Activated T-helper 1 cell treated with Interleukin-2 at 50 U/mL for 16 hours (primary cell): ENCODE results near the gene ARID1B.

Experiments
- DNase-seq: peaks from one replicate; pipeline ENCODE4 v3.0.0-alpha.2; 2020; ENCODE audit warnings: low read depth

The ARID1B gene

GRCh38 chr6:156791320-156791850 lies 14.2 kb downstream of the ARID1B start:
- DNase-seq, result no peak

GRCh38 chr6:156793200-156793599 lies 16.0 kb downstream of the ARID1B start:
- no peak for DNase-seq

- no peak for DNase-seq
Observed at GRCh38 chr6:156794546-156795354, 17.6 kb downstream of the ARID1B start.

- no peak for DNase-seq
Observed at GRCh38 chr6:156795825-156796224, 18.6 kb downstream of the ARID1B start.

GRCh38 chr6:156796627-156797026 lies 19.4 kb downstream of the ARID1B start:
- no peak for DNase-seq

- no peak for DNase-seq
Observed at GRCh38 chr6:156797901-156798735, 20.9 kb downstream of the ARID1B start.

GRCh38 chr6:156801712-156802111 lies 24.5 kb downstream of the ARID1B start:
- no peak for DNase-seq

- no peak for DNase-seq
Observed at GRCh38 chr6:156803353-156803752, 26.2 kb downstream of the ARID1B start.

- no peak for DNase-seq
Observed at GRCh38 chr6:156804402-156804801, 27.2 kb downstream of the ARID1B start.

- DNase-seq, result no peak
Observed at GRCh38 chr6:156806155-156806554, 29.0 kb downstream of the ARID1B start.

GRCh38 chr6:156807028-156807427 lies 29.9 kb downstream of the ARID1B start:
- no peak for DNase-seq

GRCh38 chr6:156807795-156808194 lies 30.6 kb downstream of the ARID1B start:
- DNase-seq, result no peak

- no peak for DNase-seq
Observed at GRCh38 chr6:156808287-156808686, 31.1 kb downstream of the ARID1B start.

- DNase-seq, result no peak
Observed at GRCh38 chr6:156809034-156809433, 31.9 kb downstream of the ARID1B start.

- DNase-seq, result no peak
Observed at GRCh38 chr6:156809446-156810178, 32.4 kb downstream of the ARID1B start.

GRCh38 chr6:156814036-156814581 lies 36.9 kb downstream of the ARID1B start:
- no peak for DNase-seq

- DNase-seq, result no peak
Observed at GRCh38 chr6:156816505-156816904, 39.3 kb downstream of the ARID1B start.

GRCh38 chr6:156820089-156820798 lies 43.1 kb downstream of the ARID1B start:
- no peak for DNase-seq

- no peak for DNase-seq
Observed at GRCh38 chr6:156821707-156822106, 44.5 kb downstream of the ARID1B start.

- DNase-seq, result no peak
Observed at GRCh38 chr6:156822747-156823206, 45.6 kb downstream of the ARID1B start.

GRCh38 chr6:156824142-156824541 lies 47.0 kb downstream of the ARID1B start:
- DNase-seq, result no peak
